ENCODE measurements around the gene FAAP20. TPM values are rescaled to one million over a fixed set of nuclear protein-coding genes. Genes with fewer than 3 reads are reported as not detected.

The FAAP20 gene
- total and polyA plus RNA-seq, 10 of the 15 experiments (the other 5 are each of a cell fraction or from before 2014, with no cell fraction given) = 0.79 to 91.8 (median 20.9) TPM

- TF ChIP-seq, protein P1, sequence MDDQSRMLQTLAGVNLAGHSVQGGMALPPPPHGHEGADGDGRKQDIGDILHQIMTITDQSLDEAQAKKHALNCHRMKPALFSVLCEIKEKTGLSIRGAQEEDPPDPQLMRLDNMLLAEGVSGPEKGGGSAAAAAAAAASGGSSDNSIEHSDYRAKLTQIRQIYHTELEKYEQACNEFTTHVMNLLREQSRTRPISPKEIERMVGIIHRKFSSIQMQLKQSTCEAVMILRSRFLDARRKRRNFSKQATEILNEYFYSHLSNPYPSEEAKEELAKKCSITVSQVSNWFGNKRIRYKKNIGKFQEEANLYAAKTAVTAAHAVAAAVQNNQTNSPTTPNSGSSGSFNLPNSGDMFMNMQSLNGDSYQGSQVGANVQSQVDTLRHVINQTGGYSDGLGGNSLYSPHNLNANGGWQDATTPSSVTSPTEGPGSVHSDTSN (IDR thresholded peaks at IDR 0.05; ENCODE audit: insufficient replicate concordance, low read depth, low read length) = no peak
- TF ChIP-seq EGR1 (IDR thresholded peaks at IDR 0.05; ENCODE audit: borderline replicate concordance in 1 of 2, low read depth in 2 of 2, low read length in 2 of 2) = no peak
Observed at GRCh38 chr1:2166695-2167094, 27.9 kb downstream of the FAAP20 start (continued).

DNA sequence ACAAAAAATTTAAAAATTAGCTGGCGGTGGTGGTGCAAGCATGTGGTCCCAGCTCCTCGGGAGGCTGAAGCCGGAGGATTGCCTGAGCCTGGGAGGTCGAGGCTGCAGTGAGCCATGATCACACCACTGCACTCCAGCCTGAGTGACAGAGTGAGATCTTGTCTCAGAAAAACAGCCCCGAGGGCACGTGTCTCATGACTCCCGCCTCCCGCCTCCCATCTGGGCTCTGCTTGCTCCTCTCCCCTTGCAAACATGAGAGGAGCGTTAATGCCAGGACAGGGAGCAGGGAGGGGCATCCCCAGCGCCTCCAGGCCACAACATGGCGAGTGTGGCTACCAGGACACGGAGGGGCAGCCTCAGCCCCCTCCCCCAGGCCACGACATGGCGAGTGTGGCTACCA lies 28.3 kb downstream of the FAAP20 start:
- ATAC-seq (no peak), DNase-seq (ENCODE audit: low read depth, low spot score) (no peak), FAIRE-seq (no peak)
- no peaks in the 10 kb centered on the region for H4K20me1 ChIP-seq (ENCODE audit: control insufficient read depth, insufficient read depth)
- WGBS (ENCODE audit: insufficient coverage, insufficient replicate concordance, low lambda C conversion rate, missing lambda C conversion rate) = 55% methylated on average over 14 of the region's 14 CpGs
- H3K4me1 ChIP-seq (ENCODE audit: control insufficient read depth, insufficient read depth, low read length) = no peaks in the 10 kb centered on the region
- H3K79me2 ChIP-seq (ENCODE audit: control insufficient read depth, insufficient read depth, low read length) = no peaks in the 10 kb centered on the region
- intact Hi-C loops (cut with micrococcal nuclease; ENCODE audit: unreplicated experiment) = no loop called here
- CTCF ChIA-PET = interaction anchor here (1.2 kb wide), 1 partner anchor 8 kb away, joined by 3 read pairs; no protein-coding TSS in a partner anchor
- no peaks in the 10 kb centered on the region; a peak in 1 of 4 replicates for H3K36me3 ChIP-seq (ENCODE audit: control insufficient read depth in 2 of 2, insufficient read depth in 2 of 2, low read length in 1 of 2)
- H3K9ac ChIP-seq (ENCODE audit: control insufficient read depth, insufficient read depth, low read length) = no peak overlapping the region
- TF ChIP-seq ZBTB4 (CRISPR knock-in tag; IDR thresholded peaks at IDR 0.05) (no peak), BMI1 (IDR thresholded peaks at IDR 0.05; ENCODE audit: borderline replicate concordance) (no peak), MXI1 (IDR thresholded peaks at IDR 0.05; ENCODE audit: low read depth, low read length) (no peak), STAT1 (conservative IDR thresholded peaks at IDR 0.05) (no peak), BRCA1 (IDR thresholded peaks at IDR 0.05; ENCODE audit: low read depth, low read length) (no peak), TBL1XR1 (IDR thresholded peaks at IDR 0.05; ENCODE audit: low read depth, low read length) (no peak), POLR2A (IDR thresholded peaks at IDR 0.05; ENCODE audit: low read depth, low read length) (no peak), NBN (IDR thresholded peaks at IDR 0.05) (no peak), ZNF384 (IDR thresholded peaks at IDR 0.05; ENCODE audit: borderline replicate concordance, low read depth, low read length) (no peak), POLR2AphosphoS5 (IDR thresholded peaks at IDR 0.05; ENCODE audit: low read length) (no peak), FOXK2 (IDR thresholded peaks at IDR 0.05) (no peak), BACH1 (IDR thresholded peaks at IDR 0.05; ENCODE audit: borderline replicate concordance) (no peak), POU2F2 (IDR thresholded peaks at IDR 0.05; ENCODE audit: borderline replicate concordance, low read depth, low read length) (no peak), USF1 (IDR thresholded peaks at IDR 0.05; ENCODE audit: borderline replicate concordance, extremely low read length, insufficient read depth, low read depth, low read length) (no peak), MYB (IDR thresholded peaks at IDR 0.05; ENCODE audit: borderline replicate concordance, low read depth, low read length) (no peak)
- TF ChIP-seq, protein P2, sequence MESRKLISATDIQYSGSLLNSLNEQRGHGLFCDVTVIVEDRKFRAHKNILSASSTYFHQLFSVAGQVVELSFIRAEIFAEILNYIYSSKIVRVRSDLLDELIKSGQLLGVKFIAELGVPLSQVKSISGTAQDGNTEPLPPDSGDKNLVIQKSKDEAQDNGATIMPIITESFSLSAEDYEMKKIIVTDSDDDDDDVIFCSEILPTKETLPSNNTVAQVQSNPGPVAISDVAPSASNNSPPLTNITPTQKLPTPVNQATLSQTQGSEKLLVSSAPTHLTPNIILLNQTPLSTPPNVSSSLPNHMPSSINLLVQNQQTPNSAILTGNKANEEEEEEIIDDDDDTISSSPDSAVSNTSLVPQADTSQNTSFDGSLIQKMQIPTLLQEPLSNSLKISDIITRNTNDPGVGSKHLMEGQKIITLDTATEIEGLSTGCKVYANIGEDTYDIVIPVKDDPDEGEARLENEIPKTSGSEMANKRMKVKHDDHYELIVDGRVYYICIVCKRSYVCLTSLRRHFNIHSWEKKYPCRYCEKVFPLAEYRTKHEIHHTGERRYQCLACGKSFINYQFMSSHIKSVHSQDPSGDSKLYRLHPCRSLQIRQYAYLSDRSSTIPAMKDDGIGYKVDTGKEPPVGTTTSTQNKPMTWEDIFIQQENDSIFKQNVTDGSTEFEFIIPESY (IDR thresholded peaks at IDR 0.05) = no peak
- H3K27ac ChIP-seq (ENCODE audit: control insufficient read depth, insufficient read depth) = no peak overlapping the region
- RAD21 ChIA-PET (ENCODE audit: unreplicated experiment) = no interaction called here
- in situ Hi-C loops (cut with MboI) = no loop called here
- POLR2A ChIA-PET = no interaction called here
- SMC1A ChIA-PET (ENCODE audit: uncharacterized antibody, unreplicated experiment) = no interaction called here
- H3K27me3 ChIP-seq (replicated peaks in 1 of 2; ENCODE audit: control insufficient read depth in 2 of 2, insufficient read depth in 2 of 2, low read length in 1 of 2) = no peaks in the 10 kb centered on the region
- H3K4me2 ChIP-seq (ENCODE audit: control insufficient read depth, insufficient read depth) = no peak overlapping the region
- H3K4me3 ChIP-seq = no peak overlapping the region
- H2AFZ ChIP-seq (ENCODE audit: control insufficient read depth, low read depth, low read length) = no peak overlapping the region
- BruUV-seq (replicated peaks) = no TSS peak
- H3K9me3 ChIP-seq (replicated peaks; ENCODE audit: control insufficient read depth, insufficient read depth, low read length) = no peaks in the 10 kb centered on the region; the same call in 1 of the 3 replicates

Measured in GM12878 (cell line).